Stimulated activated CD8-positive, alpha-beta memory T cell treated with anti-CD3 and anti-CD28 coated beads, Interleukin-12 subunit alpha, Interleukin-12 subunit beta, amount 100 ng/mL, for 4 hours (primary cell): ENCODE measurements around the gene PREPL.

Experiments used
- DNase-seq: peaks from one replicate; pipeline ENCODE4 v3.0.0-alpha.2; 2020; ENCODE audit warnings: low read depth

Gene PREPL

DNA sequence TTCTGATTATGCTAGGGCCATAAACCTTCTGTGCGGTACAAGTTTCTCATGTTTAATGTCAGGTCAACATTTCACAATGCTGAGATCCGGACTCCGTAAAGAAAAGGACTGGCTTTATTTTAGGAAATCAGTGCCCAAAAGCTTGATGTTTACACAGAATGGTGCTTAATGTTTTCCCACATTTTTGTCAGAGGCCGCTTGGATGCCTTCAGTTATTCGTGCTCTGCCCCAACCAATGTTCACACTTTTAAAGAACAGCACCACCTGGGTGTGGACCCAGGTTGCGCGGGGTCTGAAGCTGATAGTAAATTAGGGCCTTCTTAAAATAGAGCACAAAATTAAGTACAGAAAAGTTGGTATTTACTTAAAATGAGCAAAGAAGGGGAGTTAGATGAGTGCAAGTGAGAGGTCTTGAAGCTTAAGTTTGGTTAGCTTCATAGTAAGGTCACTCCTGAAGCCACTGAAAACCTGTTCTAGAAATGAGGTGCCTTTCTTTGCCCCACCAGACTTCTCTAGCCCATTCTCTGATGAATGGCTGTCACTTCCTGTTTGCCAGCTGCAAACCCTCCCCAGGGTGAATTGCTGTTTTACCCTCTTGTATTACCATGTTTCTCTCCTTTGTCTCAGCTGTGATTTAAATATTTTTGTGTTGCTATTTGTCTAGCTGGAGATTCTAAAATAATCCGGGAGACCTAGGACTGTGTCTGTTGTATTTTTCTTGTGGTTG, 65.5 kb downstream of the PREPL start:
- DNase-seq: no peak

DNA sequence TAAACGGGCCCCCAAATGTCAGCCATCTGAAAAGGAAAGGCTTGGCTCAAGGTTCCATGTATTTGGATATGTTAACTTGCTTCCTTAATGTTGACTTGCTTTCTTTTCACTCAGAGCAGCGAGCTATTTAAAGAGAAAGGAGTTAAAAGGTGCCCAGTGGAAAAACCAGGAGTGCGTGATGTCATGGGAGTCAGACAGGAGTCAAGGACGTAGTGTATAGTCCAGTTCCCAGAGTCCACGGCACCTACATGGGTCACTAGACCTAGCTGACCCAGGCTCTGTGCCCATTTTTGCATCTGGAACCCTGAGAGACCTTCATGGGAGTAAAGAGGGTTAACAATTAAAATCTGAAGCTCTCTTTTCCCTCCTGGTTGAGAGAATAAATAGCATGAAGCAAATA, 66.2 kb downstream of the PREPL start:
- no peak for DNase-seq

DNA sequence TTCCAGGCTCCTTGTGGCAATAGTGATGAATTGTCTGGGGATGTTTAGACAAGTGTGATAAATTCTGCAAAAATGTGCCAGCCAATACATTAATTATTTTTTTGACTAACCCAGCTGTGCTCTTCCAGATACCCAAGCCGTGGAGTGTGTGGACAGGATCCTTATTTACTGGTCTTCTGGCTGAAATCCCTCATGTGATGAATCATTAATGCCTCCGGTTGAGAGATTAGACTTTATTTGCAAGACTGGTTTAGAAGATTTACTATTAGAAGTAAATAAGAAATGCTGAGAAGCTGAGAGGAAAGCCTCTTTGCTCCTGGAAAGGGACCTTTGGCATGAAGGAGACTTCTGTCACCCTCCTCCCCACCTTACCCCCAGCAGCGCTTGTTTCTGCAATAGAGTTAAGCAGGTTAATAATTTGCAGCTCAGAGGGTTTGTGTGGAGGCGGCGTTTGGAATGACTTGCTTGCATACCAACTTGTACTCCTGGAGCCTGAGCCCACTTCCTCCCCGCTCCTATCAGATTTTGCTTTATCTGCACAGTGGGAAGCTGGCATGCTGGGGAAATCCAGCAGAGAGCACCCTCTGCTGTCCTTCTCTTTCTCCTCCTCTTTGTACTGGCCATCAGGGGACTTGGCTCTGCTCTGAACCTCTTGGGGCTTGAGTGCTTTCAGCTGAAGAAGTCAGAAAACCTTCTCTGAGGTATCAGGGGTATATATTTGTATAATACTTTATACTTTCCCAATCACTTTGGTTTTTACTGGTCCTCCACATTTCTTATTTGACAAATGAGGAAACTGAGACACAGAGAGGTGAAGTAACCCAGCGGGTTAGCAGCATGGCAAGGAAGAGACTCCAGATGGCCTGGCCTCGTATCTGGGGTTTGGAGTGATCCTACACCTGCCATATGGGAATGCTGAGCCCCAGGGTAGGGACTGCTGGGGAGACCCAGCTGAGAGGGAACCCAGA, 69.7 kb downstream of the PREPL start:
- no peak for DNase-seq

DNA sequence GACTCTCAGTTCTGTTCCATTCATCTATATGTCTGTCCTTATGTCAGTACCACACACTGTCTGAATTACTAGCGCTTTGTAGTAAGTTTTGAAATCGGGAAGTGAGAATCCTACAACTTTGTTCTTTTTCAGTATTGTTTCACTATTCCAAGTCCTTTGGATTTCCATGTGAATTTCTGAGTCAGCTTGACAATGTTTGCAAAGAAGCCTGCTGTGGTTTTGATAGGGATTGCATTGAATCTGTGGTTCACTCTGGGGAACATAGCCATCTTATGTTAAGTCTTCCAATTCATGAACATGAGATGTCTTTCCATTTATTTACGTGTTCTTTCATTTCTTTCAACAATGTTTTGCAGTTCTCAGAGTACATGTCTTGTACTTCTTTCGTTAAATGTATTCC, 71.0 kb downstream of the PREPL start:
- DNase-seq: no peak

DNA sequence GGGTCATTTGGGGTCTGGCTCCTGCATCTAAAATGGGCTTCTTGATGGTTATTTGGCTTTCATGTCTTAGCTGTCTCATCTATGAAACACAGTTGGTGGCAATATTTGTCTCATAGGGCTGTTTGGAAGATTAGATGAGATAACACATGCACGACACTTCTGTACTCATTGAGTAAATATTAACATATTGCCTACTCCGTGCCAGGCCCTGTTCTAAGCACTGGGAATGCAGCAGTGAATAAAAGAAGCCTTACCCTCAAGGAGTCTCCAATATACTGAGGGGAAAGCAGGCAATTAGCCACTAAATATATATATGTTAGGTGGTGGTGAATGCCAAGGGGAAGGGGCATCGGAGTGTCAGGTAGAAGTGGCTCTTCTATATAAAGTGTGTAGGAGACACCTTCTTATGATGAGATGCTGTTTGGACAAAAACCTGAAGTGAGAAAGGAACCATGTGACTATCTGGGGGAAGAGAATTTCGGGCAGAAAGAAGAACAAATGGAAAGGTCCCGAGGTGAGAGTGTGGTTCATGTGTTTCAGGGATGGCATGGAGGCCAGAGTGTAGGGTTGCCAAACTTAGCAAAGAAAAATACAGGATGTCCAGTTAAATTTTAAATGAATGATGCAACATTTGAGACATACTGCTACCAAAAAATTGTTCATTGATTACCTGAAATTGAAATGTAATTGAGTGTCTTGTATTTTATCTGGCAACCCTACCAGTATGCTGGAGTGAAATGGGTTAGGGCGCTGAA, 74.2 kb downstream of the PREPL start:
- DNase-seq: no peak

DNA sequence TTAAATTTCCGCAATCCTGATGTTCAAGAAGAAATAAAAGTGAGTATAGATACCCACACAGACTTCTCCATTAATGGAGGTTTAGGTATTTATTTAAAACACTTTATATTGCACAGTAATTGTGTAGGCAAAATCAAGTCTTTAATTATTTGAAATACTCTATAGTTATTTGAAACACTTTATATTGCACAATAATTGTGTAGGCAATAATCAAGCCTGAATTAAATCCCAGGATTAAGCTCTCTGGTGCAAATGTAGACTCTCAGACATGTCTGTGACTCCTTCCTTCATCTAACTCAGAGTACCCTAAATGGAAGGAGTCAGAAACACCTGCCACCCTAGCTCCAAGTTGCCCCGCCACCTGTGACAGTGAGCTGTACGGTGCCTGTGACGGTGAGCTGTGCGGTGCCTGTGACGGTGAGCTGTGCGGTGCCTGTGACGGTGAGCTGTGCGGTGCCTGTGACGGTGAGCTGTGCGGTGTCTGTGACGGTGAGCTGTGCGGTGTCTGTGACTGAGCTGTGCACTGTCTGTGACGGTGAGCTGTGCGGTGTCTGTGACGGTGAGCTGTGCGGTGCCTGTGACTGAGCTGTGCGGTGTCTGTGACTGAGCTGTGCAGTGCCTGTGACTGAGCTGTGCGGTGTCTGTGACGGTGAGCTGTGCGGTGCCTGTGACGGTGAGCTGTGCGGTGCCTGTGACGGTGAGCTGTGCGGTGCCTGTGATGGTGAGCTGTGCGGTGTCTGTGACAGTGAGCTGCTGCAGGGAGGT, 75.0 kb downstream of the PREPL start:
- no peak for DNase-seq

DNA sequence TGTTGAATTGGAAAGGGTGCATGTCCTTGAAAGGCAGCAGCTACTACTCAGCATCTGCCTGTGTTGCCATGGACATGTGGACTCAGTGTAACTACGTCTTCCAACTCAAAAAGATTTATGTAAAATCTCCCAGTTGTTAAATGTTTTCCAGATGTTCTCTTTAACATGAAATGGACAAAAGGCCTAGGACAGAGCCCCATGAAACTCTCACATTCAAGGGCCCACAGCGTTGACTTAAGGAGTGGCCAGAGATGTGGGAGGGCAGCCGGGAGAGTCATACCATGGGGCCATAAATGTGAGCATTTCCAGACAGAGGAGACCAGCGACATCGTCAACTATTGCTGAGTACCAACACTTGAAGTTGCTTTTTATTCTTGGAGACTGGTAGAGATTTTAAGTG, 76.1 kb downstream of the PREPL start:
- DNase-seq: no peak

DNA sequence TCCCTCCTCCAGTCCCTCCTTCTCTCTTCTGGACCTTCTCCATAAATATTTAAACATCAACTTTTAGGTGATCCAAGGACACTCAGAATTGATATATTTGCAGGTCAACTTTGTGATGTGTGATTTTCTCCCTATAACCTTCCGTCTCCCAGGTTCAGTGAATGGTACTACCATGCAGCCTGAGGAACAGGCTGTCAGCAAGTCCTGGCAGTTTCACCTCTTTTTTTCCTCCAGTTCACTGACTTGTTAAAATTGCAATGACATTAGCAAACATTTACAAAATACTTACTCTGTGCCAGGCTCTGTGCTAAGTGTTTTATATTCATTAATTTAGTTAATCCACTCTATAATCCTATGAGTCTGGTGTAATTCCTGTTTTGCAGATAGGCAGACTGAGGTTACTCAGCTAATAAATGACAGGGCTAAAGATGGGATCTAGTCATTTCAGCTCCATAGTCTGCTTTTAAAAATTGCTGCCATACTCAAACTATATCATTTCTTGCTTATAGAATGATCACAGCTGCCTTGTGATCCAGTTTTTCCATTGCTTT, 78.1 kb downstream of the PREPL start:
- no peak for DNase-seq

DNA sequence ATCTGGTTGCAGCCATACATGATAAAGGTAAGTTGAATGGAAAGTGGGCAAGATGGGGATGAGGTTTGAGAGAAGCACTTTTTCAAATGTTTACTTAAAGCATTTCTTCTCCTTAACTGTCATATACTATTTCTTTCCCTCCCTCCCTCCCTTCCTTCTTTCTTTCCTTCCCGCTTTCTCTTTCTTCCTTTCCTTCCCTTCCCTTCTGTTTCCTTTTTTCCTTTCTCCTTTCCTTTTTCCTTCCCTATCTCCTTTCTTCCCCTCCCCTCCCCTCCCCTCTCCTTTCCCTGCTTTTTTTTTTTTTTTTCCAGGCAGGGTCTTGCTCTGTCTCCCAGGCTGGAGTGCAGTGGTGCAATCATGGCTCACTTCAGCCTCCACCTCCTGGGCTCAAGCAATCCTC, 80.4 kb downstream of the PREPL start:
- DNase-seq: no peak

DNA sequence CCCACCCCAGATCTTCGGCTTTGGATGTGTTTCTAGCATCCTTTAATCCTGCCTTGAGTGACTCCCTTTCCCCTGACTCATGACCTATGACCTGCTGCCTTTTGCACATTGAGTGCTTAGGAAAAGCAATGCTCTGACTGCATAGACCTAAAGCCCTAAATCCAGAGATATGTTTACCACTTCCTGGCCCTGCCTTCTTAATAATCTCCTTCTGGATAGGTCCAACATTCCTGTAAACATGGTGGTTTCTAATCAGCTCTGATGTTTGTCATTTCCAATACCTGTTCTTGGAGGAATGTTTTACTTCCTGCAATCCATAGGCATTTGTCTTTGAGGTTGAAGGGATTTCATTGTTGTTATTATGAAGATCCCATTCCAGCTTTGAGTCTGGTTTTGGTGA, 83.8 kb downstream of the PREPL start:
- no peak for DNase-seq

DNA sequence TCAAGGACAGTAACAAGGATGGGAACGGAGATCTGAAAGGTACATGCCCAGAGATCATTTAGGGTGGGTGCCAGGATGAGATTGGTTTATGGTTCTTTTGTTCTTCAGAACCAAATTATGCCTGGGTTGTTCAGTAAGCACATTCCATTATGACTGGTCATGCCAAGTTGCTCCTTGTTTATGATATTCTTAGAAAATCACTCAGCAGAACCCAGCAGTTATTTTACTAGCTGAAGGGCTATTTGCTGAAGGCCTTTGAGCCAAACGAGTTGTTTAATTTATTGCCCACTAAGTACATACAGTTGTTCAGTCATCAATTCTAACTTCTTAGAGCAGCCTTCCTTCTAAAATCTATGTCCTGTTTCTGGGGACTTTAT, 85.4 kb downstream of the PREPL start:
- no peak for DNase-seq

DNA sequence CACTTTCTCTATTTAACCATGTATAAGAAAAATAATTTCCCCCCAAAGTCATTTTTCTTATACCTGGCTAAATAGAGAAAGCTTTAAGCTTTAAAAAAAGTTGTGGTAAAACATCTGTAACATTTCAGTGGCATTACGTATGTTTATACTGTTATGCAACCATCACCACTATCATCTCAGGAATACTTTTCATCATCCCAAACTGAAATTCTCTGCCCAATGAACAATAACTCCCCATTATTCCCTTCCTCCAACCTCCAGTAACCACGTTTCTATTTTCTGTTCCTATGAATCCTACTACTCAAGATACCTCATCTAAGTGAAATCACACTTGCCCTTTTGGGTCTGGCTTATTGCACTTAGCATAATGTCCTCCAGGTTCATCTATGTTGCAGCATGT, 87.7 kb downstream of the PREPL start:
- no peak for DNase-seq

DNA sequence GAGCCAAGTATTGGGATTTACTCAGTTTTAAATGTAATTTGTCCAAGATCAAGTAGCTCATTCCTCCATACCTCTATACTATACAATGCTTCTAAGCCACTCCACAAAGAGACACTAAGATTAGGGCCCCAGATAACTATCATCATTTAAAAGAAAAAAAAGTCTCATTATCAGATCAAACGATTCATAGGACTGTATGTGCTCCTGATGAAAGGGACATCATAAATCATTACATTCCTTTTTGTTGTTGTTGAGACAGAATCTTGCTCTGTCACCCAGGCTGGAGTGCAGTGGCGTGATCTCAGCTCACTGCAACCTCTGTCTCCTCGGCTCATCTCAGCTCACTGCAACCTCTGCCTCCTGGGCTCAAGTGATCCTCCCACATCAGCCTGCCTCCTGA, 88.2 kb downstream of the PREPL start:
- no peak for DNase-seq

DNA sequence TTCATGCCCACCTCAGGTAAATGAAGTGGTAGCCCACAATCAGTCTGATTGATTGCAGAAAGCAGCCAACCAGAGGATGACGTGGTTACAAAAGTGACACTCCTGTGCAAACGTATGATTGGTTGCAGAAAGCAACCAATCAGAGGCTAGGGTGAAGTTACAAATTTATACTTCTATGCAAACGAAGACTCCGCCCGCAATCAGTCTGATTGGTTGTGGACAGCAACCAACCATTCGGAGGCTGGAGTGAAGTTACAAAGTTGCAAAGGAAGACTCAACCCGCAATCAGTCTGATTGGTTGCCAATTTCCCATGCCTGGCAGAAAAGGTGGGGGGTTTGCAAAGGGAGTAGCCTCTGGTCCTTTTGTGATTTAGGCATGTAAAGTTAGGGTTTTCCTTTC, 90.0 kb downstream of the PREPL start:
- no peak for DNase-seq

DNA sequence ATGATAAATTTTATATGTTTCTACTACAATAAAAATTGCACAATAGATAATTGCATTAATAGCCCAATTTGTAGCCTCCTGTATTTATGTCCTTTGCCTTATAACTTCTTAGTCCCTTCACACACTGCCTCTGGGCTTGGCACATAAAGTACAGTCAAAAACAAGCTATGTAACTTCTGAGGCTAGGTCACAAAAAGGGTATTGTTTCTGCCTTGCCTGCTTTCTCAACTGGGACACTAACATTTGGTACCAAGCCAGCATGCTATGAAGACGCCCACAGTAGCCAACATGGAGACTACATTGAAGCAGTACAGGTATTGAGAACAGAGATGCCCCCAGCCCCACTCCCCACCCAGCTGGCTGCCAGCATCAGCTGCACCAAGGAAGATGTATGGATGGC, 91.5 kb downstream of the PREPL start:
- DNase-seq: no peak

DNA sequence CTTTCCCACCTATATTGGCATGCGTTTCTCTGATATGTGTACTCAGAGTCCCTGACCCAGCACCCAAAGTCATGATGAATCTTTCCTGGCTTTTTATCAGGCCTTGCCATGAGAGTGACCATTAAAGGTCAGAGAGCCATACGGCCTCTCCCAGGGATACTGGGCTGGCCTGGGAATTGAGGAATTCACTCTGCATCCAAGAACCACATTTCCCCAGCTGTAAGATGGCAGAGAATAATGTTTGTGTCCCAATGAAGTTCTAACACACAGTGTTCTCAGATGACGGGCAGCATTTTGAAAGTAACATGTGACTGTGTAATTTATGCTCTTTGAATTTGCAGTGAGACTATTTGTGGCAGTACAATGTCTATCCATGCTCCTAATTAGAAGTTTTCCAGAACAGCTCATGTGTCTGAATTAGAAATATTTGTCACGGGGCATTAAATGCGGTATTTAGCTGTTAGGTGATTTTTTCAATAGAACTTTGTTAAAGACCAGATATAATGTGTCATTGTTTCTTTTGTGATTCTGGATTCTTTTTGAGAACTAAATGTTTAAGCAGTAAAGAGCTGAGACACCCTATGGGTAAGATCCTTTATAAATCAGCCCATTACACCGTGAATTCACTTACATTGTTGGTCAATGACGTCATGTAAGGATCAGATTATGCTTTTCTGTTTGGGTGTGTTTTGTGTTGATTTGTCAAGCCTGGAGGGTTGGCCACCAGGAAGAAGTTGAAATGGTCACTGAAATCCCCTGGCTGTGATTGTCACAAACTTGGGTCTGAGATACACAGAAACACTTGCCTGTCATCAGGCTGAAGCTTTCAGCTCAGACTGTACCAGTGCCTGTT, 93.3 kb downstream of the PREPL start:
- no peak for DNase-seq
